ENCODE data around the gene DLGAP1. TPM values are rescaled to one million over a fixed set of nuclear protein-coding genes. Genes with fewer than 3 reads are reported as not detected.

The DLGAP1 gene
- total RNA-seq, 1 donor from 2014 or later: 0.05 TPM

GRCh38 chr18:4007846-4008245, 447.3 kb downstream of the DLGAP1 start:
- TF ChIP-seq, protein P1, sequence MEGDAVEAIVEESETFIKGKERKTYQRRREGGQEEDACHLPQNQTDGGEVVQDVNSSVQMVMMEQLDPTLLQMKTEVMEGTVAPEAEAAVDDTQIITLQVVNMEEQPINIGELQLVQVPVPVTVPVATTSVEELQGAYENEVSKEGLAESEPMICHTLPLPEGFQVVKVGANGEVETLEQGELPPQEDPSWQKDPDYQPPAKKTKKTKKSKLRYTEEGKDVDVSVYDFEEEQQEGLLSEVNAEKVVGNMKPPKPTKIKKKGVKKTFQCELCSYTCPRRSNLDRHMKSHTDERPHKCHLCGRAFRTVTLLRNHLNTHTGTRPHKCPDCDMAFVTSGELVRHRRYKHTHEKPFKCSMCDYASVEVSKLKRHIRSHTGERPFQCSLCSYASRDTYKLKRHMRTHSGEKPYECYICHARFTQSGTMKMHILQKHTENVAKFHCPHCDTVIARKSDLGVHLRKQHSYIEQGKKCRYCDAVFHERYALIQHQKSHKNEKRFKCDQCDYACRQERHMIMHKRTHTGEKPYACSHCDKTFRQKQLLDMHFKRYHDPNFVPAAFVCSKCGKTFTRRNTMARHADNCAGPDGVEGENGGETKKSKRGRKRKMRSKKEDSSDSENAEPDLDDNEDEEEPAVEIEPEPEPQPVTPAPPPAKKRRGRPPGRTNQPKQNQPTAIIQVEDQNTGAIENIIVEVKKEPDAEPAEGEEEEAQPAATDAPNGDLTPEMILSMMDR (IDR thresholded peaks at IDR 0.05; ENCODE audit: borderline replicate concordance): no peak
- intact Hi-C loops (cut with micrococcal nuclease): loop anchor here (10.0 kb wide), 1 partner anchor 303 kb away; no protein-coding TSS in a partner anchor
- Histone ChIP-seq H3K27me3 (ENCODE audit: low read depth) (no peaks in the 10 kb centered on the region), H3K27ac (replicated peaks) (no peak overlapping the region), H3K9me3 (replicated peaks) (no peaks in the 10 kb centered on the region), H3K36me3 (no peaks in the 10 kb centered on the region), H3K4me3 (no peak overlapping the region), H3K4me1 (no peaks in the 10 kb centered on the region)
- no peak for DNase-seq

- no peak overlapping the region for H3K27ac ChIP-seq (replicated peaks)
- no peaks in the 10 kb centered on the region for H3K4me1 ChIP-seq
- no peak for DNase-seq
- H3K9me3 ChIP-seq (replicated peaks): no peaks in the 10 kb centered on the region
- intact Hi-C loops (cut with micrococcal nuclease): loop anchor here (10.0 kb wide), 1 partner anchor 300 kb away; no protein-coding TSS in a partner anchor
- no peaks in the 10 kb centered on the region for H3K27me3 ChIP-seq (ENCODE audit: low read depth)
- no peaks in the 10 kb centered on the region for H3K36me3 ChIP-seq
- H3K4me3 ChIP-seq: no peak overlapping the region
- TF ChIP-seq, protein P1 (IDR thresholded peaks at IDR 0.05; ENCODE audit: borderline replicate concordance): no peak
Measured at GRCh38 chr18:4004183-4004829, 450.8 kb downstream of the DLGAP1 start.

GRCh38 chr18:3998698-3999333, 456.3 kb downstream of the DLGAP1 start:
- Histone ChIP-seq H3K4me3 (no peak overlapping the region), H3K36me3 (no peaks in the 10 kb centered on the region), H3K27me3 (ENCODE audit: low read depth) (no peaks in the 10 kb centered on the region), H3K27ac (replicated peaks) (no peak overlapping the region), H3K9me3 (replicated peaks) (no peaks in the 10 kb centered on the region), H3K4me1 (peaks cover 14% of the 10 kb centered on the region)
- intact Hi-C loops (cut with micrococcal nuclease): loop anchor here (5.0 kb wide), 1 partner anchor 227 kb away; no protein-coding TSS in a partner anchor
- TF ChIP-seq, protein P1 (IDR thresholded peaks at IDR 0.05; ENCODE audit: borderline replicate concordance): peak; percentile 85
- DNase-seq: no peak

- Histone ChIP-seq H3K4me3 (peak overlapping the region; percentile 11), H3K9me3 (replicated peaks) (no peaks in the 10 kb centered on the region), H3K27ac (replicated peaks) (no peak overlapping the region), H3K27me3 (ENCODE audit: low read depth) (no peaks in the 10 kb centered on the region), H3K36me3 (no peaks in the 10 kb centered on the region), H3K4me1 (peaks cover 18% of the 10 kb centered on the region)
- intact Hi-C loops (cut with micrococcal nuclease): loop anchor here (5.0 kb wide), 1 partner anchor 223 kb away; no protein-coding TSS in a partner anchor
- TF ChIP-seq, protein P1 (IDR thresholded peaks at IDR 0.05; ENCODE audit: borderline replicate concordance): peak; percentile 89
- DNase-seq: no peak
Measured at GRCh38 chr18:3995476-3996102, 459.5 kb downstream of the DLGAP1 start.

DNA sequence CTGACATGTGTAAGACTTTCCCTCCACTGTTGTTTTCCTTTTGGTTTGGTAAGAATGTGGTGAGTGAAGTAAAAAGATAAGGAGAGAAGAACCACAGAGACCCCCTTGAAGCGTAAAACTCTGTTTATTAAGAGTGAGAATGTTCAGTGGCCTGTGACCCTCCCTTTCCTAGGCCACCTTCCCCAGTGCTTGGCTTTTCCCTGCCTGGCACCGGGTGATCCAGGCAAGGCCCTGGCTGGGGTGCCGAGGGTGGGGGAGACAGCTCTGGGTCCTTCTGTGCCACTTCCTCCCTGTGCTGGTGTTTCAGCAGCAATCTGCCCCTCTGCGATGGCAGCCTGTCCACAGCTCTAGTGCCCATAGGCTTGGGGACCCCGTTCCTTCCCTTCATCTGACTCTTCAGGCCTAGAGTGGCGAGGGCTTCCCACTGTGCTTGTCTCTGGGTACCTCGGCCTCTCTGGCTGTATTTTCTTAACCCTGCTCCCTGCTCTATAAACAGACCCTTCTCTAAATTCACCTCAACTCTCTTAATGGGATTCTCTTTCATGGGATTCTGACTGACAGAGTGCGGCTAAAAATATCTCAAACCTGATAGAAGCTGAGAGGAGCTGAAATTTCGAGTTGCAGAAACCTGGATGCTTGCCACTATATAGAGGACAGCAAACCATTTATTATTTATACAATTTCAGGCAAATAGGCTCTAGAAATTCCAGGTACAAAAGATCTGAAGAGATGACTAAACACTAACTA, 461.0 kb downstream of the DLGAP1 start:
- Histone ChIP-seq H3K4me3 (no peak overlapping the region), H3K36me3 (no peaks in the 10 kb centered on the region), H3K27me3 (ENCODE audit: low read depth) (no peaks in the 10 kb centered on the region), H3K27ac (replicated peaks) (peak overlapping the region; percentile 57), H3K9me3 (replicated peaks) (no peaks in the 10 kb centered on the region), H3K4me1 (peaks cover 18% of the 10 kb centered on the region)
- TF ChIP-seq, protein P1 (IDR thresholded peaks at IDR 0.05; ENCODE audit: borderline replicate concordance): no peak
- intact Hi-C loops (cut with micrococcal nuclease): no loop called here
- no peak for DNase-seq
